ENCODE results near the gene DOCK11. TPM values are rescaled to one million over a fixed set of nuclear protein-coding genes. Genes with fewer than 3 reads are reported as not detected.

DOCK11 gene
- total and polyA plus RNA-seq, 10 of the 15 experiments (the other 5 are each of a cell fraction or from before 2014, with no cell fraction given), result 16.3 to 30.7 (median 19.8) TPM

DNA sequence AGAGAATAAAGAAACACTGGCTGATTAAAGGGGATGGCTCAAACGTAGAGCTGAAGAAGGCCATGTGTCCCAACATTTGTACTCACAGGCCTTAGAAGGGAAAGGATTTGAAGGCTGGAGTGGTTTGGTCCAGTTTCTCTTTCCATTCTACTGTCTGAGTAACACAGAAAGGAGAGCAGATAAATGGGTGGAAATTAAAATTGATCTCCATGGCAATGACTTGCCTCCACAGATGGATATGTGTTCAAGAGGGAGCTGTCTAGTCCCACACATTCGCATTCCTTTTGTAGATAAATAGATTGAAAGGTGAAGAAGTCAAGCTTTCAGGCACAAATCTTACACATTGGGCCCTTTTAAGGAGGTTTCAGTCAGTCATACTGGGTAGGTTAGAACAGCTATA is 74.6 kb downstream of the DOCK11 start:
- 72% methylated on average over 2 of the region's 2 CpGs for WGBS (ENCODE audit: insufficient coverage, insufficient replicate concordance, low lambda C conversion rate, missing lambda C conversion rate)
- Histone ChIP-seq H2AFZ (ENCODE audit: control insufficient read depth, low read depth, low read length) (no peak overlapping the region), H3K9me3 (replicated peaks; ENCODE audit: control insufficient read depth, insufficient read depth, low read length) (no peaks in the 10 kb centered on the region), H3K4me2 (ENCODE audit: control insufficient read depth, insufficient read depth) (no peak overlapping the region), H3K4me3 (no peak overlapping the region), H3K27ac (ENCODE audit: control insufficient read depth, insufficient read depth) (no peak overlapping the region), H3K4me1 (ENCODE audit: control insufficient read depth, insufficient read depth, low read length) (no peaks in the 10 kb centered on the region), H3K9ac (ENCODE audit: control insufficient read depth, insufficient read depth, low read length) (no peak overlapping the region), H4K20me1 (ENCODE audit: control insufficient read depth, insufficient read depth) (no peaks in the 10 kb centered on the region), H3K79me2 (ENCODE audit: control insufficient read depth, insufficient read depth, low read length) (no peaks in the 10 kb centered on the region), H3K27me3 (replicated peaks in 1 of 2; ENCODE audit: control insufficient read depth in 2 of 2, insufficient read depth in 2 of 2, low read length in 1 of 2) (no peaks in the 10 kb centered on the region), H3K36me3 (ENCODE audit: control insufficient read depth in 2 of 2, insufficient read depth in 2 of 2, low read length in 1 of 2) (no peaks in the 10 kb centered on the region; a peak in 1 of 4 replicates)
- FAIRE-seq (no peak), ATAC-seq (no peak), DNase-seq (ENCODE audit: low read depth, low spot score) (no peak)
- ChIA-PET RAD21 (ENCODE audit: unreplicated experiment) (interaction anchor here (1.1 kb wide), 1 partner anchor 74 kb away, joined by 5 read pairs; the partner anchor contains the start of gene DOCK11), POLR2A (no interaction called here), SMC1A (ENCODE audit: uncharacterized antibody, unreplicated experiment) (interaction anchor here (1.3 kb wide), 1 partner anchor 29 kb away, joined by 4 read pairs; no protein-coding TSS in a partner anchor), CTCF (no interaction called here)
- BruUV-seq (replicated peaks), result no TSS peak
- intact Hi-C loops (cut with micrococcal nuclease; ENCODE audit: unreplicated experiment), result no loop called here
- in situ Hi-C loops (cut with MboI), result no loop called here
- TF ChIP-seq PML (IDR thresholded peaks at IDR 0.05; ENCODE audit: low read length) (no peak), FOS (IDR thresholded peaks at IDR 0.05; ENCODE audit: borderline replicate concordance, extremely low read depth, insufficient read length) (no peak), CHD2 (IDR thresholded peaks at IDR 0.05; ENCODE audit: borderline replicate concordance, low read depth, low read length) (no peak), TCF12 (IDR thresholded peaks at IDR 0.05; ENCODE audit: low read depth, low read length) (no peak), RELA (IDR thresholded peaks at IDR 0.05; ENCODE audit: borderline replicate concordance, partially characterized antibody) (no peak), PBX3 (IDR thresholded peaks at IDR 0.05; ENCODE audit: insufficient replicate concordance, low read depth, low read length) (no peak), ZNF622 (IDR thresholded peaks at IDR 0.05) (no peak), E2F8 (IDR thresholded peaks at IDR 0.05; ENCODE audit: low read depth, partially characterized antibody) (no peak), USF1 (IDR thresholded peaks at IDR 0.05; ENCODE audit: borderline replicate concordance, extremely low read length, insufficient read depth, low read depth, low read length) (no peak), IKZF2 (IDR thresholded peaks at IDR 0.05) (no peak), STAT1 (conservative IDR thresholded peaks at IDR 0.05) (no peak), CHD1 (IDR thresholded peaks at IDR 0.05; ENCODE audit: low read depth, low read length) (no peak)
- TF ChIP-seq, protein P1, sequence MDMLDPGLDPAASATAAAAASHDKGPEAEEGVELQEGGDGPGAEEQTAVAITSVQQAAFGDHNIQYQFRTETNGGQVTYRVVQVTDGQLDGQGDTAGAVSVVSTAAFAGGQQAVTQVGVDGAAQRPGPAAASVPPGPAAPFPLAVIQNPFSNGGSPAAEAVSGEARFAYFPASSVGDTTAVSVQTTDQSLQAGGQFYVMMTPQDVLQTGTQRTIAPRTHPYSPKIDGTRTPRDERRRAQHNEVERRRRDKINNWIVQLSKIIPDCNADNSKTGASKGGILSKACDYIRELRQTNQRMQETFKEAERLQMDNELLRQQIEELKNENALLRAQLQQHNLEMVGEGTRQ (IDR thresholded peaks at IDR 0.05; ENCODE audit: borderline replicate concordance, low read depth, low read length), result no peak
